DND-41 (cell line): Measurements from ENCODE around the gene DZANK1.

Experiments used
- EZH2 ChIP-seq: IDR thresholded peaks from 3 replicates; pipeline ENCODE4 v1.6.1; 2012; ENCODE audit warnings: borderline replicate concordance, low read depth, mild to moderate bottlenecking, moderate library complexity, low read length, inconsistent platforms; ENCODE audit not compliant: severe bottlenecking
- TF ChIP-seq, protein P1 (sequence below): IDR thresholded peaks from 2 replicates; pipeline ENCODE4 v1.5.1; 2012; ENCODE audit warnings: borderline replicate concordance, low read length, moderate library complexity, mild to moderate bottlenecking; ENCODE audit not compliant: poor library complexity, severe bottlenecking; ENCODE audit errors: extremely low read depth

DNA sequence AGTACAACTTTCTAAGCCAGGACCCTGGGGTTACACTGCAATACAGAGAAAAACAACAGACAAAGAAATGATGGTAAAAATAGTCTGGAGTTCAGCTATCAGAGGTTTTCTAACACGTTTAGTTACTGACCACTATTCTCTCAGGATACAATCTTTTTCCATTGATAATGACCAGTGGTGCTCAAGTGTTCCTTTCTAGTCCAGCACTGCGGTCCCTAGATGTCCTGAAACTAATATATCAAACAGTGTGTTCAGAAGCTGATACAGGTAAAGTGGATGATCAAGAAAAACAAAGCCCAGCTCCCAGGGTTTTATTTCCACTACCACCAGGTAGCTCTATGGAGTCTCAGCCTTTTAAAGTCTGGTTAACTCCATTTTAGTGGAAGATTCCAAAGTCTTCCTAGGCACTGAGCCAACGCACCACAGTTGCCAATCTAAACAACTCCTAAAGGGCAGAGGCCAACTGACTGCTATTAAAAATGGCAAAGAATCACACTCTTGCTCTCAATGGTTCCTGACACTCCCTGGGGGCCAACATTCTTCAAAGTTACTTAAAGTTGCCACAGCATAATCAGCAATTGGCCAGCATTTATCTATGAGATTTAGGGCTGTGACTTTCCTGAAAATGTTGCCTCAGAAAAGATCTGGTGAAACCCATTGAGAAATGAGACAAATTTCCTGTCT lies 38.2 kb downstream of the DZANK1 start:
- TF ChIP-seq, protein P1, sequence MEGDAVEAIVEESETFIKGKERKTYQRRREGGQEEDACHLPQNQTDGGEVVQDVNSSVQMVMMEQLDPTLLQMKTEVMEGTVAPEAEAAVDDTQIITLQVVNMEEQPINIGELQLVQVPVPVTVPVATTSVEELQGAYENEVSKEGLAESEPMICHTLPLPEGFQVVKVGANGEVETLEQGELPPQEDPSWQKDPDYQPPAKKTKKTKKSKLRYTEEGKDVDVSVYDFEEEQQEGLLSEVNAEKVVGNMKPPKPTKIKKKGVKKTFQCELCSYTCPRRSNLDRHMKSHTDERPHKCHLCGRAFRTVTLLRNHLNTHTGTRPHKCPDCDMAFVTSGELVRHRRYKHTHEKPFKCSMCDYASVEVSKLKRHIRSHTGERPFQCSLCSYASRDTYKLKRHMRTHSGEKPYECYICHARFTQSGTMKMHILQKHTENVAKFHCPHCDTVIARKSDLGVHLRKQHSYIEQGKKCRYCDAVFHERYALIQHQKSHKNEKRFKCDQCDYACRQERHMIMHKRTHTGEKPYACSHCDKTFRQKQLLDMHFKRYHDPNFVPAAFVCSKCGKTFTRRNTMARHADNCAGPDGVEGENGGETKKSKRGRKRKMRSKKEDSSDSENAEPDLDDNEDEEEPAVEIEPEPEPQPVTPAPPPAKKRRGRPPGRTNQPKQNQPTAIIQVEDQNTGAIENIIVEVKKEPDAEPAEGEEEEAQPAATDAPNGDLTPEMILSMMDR, result no peak
- TF ChIP-seq EZH2, result no peak
